ENCODE data around the gene MAPK8. TPM values are rescaled to one million over a fixed set of nuclear protein-coding genes. Genes with fewer than 3 reads are reported as not detected.

Gene MAPK8
- total RNA-seq, 1 donor from 2014 or later, result 43.2 TPM

DNA sequence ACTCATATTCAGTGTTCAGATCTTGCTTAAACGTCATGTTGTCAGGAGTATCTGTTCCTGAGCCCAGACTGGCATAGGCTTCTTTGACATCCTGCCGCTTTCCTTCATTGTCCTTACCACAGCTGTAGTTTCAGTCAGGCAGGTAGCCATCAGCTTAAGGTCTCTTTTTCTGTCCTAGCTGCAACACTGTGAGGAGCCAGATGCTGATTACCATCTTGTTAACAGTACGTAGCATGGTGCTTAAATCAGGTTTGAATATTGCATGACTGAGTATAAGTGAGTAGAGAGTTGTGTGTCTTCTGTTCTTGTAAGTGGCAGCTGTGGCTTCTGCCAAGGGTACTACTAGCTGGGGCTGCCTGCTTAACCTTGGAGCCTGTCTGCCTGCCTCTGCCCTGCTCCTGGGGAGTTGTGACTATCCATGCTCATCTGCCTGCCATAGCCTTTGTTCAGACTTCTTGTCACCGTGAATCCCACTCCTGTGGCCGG is 92.6 kb downstream of the MAPK8 start:
- FAIRE-seq, result no peak
- DNase-seq (ENCODE audit: low read depth), result no peak
- no peak overlapping the region for H3K4me3 ChIP-seq (ENCODE audit: low read depth, low read length)
- no peaks in the 10 kb centered on the region for H3K27me3 ChIP-seq (ENCODE audit: control insufficient read depth, insufficient read depth, low read length)
- H3K36me3 ChIP-seq (ENCODE audit: control insufficient read depth, insufficient read depth, low read length), result no peaks in the 10 kb centered on the region
- TF ChIP-seq CTCF (IDR thresholded peaks at IDR 0.05; ENCODE audit: insufficient read depth, low read length, severe bottlenecking), result no peak

GRCh38 chr10:48399551-48399950 is 93.1 kb downstream of the MAPK8 start:
- FAIRE-seq (no peak), DNase-seq (ENCODE audit: low read depth) (no peak)
- Histone ChIP-seq H3K36me3 (ENCODE audit: control insufficient read depth, insufficient read depth, low read length) (no peaks in the 10 kb centered on the region), H3K4me3 (ENCODE audit: low read depth, low read length) (no peak overlapping the region), H3K27me3 (ENCODE audit: control insufficient read depth, insufficient read depth, low read length) (no peaks in the 10 kb centered on the region)
- TF ChIP-seq CTCF (IDR thresholded peaks at IDR 0.05; ENCODE audit: insufficient read depth, low read length, severe bottlenecking), result no peak

- DNase-seq (ENCODE audit: low read depth), result peak; percentile 35
- no peak overlapping the region for H3K4me3 ChIP-seq (ENCODE audit: low read depth, low read length)
- no peaks in the 10 kb centered on the region for H3K27me3 ChIP-seq (ENCODE audit: control insufficient read depth, insufficient read depth, low read length)
- no peaks in the 10 kb centered on the region for H3K36me3 ChIP-seq (ENCODE audit: control insufficient read depth, insufficient read depth, low read length)
- TF ChIP-seq CTCF (IDR thresholded peaks at IDR 0.05; ENCODE audit: insufficient read depth, low read length, severe bottlenecking), result no peak
- no peak for FAIRE-seq
These were observed 93.8 kb downstream of the MAPK8 start for GRCh38 chr10:48400129-48400849.

- H3K36me3 ChIP-seq (ENCODE audit: control insufficient read depth, insufficient read depth, low read length), result no peaks in the 10 kb centered on the region
- no peak overlapping the region for H3K4me3 ChIP-seq (ENCODE audit: low read depth, low read length)
- FAIRE-seq (no peak), DNase-seq (ENCODE audit: low read depth) (no peak)
- no peak for TF ChIP-seq CTCF (IDR thresholded peaks at IDR 0.05; ENCODE audit: insufficient read depth, low read length, severe bottlenecking)
- no peaks in the 10 kb centered on the region for H3K27me3 ChIP-seq (ENCODE audit: control insufficient read depth, insufficient read depth, low read length)
These were observed 94.4 kb downstream of the MAPK8 start for GRCh38 chr10:48400850-48401220.

GRCh38 chr10:48404646-48405045 is 98.2 kb downstream of the MAPK8 start:
- H3K36me3 ChIP-seq (ENCODE audit: control insufficient read depth, insufficient read depth, low read length), result no peaks in the 10 kb centered on the region
- TF ChIP-seq CTCF (IDR thresholded peaks at IDR 0.05; ENCODE audit: insufficient read depth, low read length, severe bottlenecking), result no peak
- FAIRE-seq, result no peak
- no peaks in the 10 kb centered on the region for H3K27me3 ChIP-seq (ENCODE audit: control insufficient read depth, insufficient read depth, low read length)
- H3K4me3 ChIP-seq (ENCODE audit: low read depth, low read length), result no peak overlapping the region
- no peak for DNase-seq (ENCODE audit: low read depth)

DNA sequence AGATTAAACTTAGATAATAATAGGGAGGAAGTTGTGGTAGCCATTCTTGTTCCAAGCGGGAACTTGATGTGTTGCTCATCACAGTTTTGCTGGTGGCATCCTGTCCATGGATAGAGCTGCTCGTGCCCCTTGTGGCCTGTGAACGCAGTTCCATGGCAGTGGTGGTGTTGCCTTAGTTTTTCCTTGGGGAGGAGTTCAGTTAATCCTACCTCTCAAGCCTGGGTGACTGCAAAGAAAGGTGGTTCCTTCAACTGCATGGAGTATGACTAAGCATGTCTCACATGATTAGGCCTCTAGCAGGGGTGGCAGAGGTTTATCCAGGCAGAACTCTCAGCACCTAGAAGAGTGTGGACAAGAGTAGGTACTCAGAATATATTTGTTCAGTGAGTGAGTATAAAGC is 99.7 kb downstream of the MAPK8 start:
- Histone ChIP-seq H3K27me3 (ENCODE audit: control insufficient read depth, insufficient read depth, low read length) (no peaks in the 10 kb centered on the region), H3K36me3 (ENCODE audit: control insufficient read depth, insufficient read depth, low read length) (no peaks in the 10 kb centered on the region), H3K4me3 (ENCODE audit: low read depth, low read length) (no peak overlapping the region)
- peak; percentile 43 for FAIRE-seq
- peak; percentile 93 for DNase-seq (ENCODE audit: low read depth)
- peak; percentile 43 for TF ChIP-seq CTCF (IDR thresholded peaks at IDR 0.05; ENCODE audit: insufficient read depth, low read length, severe bottlenecking)
